WI38 (cell line): ENCODE data around the gene RPS6KA4.

Experiments
- H3K4me3 ChIP-seq: 2 replicates; pipeline ENCODE4 v1.5.1; 2011; ENCODE audit warnings: low read depth, mild to moderate bottlenecking, control low read depth, low read length
- TF ChIP-seq, protein P1 (sequence below): IDR thresholded peaks from 2 replicates; pipeline ENCODE4 v1.5.1; 2012; ENCODE audit warnings: low read depth, mild to moderate bottlenecking, control low read depth, low read length

RPS6KA4 gene

DNA sequence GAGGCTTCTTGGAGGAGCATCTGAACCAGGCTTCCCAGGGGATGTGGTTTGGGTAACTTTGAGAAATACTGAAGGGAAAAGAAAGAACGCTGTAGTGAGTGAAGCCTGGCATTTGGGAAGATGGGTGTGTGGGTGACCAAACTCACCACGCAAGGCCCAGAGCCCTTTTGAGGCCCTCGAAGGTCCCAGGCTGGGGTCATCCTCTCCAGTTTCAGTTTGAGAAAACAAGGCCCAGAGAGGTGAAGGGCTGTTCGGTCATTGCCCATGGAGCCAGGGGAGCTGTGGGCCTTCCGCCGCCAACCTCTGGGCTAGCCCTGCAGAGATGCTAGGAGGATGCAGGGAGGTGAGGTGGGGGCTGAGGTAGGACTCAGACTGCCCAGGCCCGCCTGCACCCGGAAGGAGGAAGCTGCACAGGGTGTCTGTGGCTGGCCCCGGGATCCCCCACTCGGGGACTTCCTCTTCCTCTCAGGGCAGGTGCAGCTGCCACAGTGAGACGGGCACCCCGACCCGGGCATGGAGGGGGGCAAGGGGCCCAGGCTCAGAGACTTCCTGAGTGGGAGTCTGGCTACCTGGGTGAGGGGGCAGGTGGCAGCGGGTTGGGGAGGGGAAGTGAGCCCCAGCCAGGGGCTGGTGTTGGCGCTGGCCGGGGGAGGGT is 19.1 kb upstream of the RPS6KA4 start, which contains the start of gene CCDC88B:
Gene CCDC88B (plus strand): TSS at position 451 of the 655 bp plus-strand sequence. CDS start 63 bp downstream, at position 514.
- no peak within 1 kb of the TSS for H3K4me3 ChIP-seq
- TF ChIP-seq, protein P1, sequence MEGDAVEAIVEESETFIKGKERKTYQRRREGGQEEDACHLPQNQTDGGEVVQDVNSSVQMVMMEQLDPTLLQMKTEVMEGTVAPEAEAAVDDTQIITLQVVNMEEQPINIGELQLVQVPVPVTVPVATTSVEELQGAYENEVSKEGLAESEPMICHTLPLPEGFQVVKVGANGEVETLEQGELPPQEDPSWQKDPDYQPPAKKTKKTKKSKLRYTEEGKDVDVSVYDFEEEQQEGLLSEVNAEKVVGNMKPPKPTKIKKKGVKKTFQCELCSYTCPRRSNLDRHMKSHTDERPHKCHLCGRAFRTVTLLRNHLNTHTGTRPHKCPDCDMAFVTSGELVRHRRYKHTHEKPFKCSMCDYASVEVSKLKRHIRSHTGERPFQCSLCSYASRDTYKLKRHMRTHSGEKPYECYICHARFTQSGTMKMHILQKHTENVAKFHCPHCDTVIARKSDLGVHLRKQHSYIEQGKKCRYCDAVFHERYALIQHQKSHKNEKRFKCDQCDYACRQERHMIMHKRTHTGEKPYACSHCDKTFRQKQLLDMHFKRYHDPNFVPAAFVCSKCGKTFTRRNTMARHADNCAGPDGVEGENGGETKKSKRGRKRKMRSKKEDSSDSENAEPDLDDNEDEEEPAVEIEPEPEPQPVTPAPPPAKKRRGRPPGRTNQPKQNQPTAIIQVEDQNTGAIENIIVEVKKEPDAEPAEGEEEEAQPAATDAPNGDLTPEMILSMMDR = no peak

DNA sequence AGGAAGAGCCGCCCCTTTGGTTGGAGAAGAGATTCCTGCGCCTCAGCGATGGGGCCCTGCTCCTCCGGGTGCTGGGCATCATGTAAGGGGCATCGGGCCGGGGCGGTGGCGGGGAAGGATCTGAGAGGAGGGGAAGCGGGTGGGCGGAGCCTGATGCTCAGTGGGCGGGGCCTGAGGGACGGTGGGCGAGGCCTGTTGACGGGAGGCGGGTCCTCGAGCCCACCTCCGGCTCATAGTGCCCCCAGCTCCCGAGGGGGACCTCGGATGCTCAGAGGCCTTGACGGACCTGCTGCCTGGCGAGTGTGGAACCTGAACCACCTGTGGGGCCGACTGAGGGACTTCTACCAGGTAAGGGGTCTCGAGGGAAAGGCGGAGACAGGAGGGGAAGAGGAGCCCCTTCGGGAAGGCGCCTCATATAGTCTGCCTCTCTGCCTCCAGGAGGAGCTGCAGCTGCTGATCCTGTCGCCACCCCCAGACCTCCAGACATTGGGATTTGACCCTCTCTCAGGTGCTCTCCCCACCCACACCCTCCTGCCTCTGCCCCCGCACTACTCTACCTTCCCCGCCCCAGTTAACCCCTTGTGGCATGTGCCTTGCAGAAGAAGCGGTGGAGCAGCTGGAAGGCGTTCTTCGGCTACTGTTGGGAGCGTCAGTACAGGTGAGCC is 18.2 kb upstream of the RPS6KA4 start:
- TF ChIP-seq, protein P1 = no peak
- H3K4me3 ChIP-seq = no peak overlapping the region

DNA sequence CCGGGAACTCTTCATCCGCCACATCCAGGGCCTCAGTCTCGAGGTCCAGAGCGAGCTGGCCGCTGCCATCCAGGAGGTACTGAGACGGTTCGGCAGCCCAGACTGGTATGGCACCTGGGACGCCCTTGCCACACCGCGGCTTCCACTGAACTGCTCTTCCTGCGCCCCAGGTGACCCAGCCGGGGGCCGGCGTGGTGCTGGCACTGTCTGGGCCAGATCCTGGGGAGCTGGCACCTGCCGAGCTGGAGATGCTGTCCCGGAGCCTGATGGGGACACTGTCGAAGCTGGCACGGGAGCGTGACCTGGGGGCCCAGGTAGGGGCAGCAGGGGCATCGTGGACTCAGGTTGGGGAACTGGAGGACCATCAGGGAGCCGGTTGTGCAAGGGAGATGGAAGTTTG is 17.5 kb upstream of the RPS6KA4 start:
- no peak overlapping the region for H3K4me3 ChIP-seq

DNA sequence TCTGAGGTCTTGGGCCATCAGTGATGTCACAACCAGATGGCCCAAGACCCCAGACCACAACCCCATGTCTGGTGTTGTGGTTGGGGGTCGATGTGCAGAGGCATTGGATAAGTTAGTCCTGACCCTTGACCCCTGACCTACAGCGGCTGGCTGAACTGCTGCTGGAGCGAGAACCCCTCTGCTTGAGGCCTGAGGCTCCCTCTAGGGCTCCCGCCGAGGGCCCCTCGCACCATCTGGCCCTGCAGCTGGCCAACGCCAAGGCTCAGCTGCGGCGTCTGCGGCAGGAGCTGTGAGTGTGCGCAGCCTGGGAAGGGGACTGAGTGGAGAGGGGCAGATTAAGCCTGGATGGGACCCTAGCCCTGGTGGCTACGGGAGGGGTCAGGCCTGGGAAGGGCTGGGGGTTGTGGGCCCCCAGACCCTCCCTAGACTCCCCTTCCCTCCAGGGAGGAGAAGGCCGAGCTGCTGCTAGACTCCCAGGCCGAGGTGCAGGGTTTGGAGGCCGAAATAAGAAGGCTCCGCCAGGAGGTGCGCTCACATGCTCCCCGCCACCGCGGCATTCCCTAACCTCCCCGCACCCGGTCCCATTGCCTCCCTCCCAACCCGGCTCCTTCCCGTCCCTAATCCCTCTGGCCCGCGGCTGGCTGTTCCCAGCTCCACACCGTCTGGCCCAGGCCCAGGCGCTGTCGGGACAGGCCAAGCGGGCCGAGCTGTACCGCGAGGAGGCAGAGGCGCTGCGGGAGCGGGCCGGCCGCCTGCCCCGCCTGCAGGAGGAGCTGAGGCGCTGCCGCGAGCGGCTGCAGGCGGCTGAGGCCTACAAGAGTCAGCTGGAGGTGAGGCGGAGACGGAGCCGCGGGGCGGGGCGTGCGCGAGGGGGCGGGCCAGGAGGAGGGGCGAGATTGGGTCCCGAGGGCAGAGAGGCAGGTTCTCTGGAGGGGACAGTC is 16.8 kb upstream of the RPS6KA4 start:
- TF ChIP-seq, protein P1 = peak; percentile 51
- peak overlapping the region; percentile 48 for H3K4me3 ChIP-seq

More for the DNA sequence above, 17.5 kb upstream of the RPS6KA4 start:
- TF ChIP-seq, protein P1 = no peak

DNA sequence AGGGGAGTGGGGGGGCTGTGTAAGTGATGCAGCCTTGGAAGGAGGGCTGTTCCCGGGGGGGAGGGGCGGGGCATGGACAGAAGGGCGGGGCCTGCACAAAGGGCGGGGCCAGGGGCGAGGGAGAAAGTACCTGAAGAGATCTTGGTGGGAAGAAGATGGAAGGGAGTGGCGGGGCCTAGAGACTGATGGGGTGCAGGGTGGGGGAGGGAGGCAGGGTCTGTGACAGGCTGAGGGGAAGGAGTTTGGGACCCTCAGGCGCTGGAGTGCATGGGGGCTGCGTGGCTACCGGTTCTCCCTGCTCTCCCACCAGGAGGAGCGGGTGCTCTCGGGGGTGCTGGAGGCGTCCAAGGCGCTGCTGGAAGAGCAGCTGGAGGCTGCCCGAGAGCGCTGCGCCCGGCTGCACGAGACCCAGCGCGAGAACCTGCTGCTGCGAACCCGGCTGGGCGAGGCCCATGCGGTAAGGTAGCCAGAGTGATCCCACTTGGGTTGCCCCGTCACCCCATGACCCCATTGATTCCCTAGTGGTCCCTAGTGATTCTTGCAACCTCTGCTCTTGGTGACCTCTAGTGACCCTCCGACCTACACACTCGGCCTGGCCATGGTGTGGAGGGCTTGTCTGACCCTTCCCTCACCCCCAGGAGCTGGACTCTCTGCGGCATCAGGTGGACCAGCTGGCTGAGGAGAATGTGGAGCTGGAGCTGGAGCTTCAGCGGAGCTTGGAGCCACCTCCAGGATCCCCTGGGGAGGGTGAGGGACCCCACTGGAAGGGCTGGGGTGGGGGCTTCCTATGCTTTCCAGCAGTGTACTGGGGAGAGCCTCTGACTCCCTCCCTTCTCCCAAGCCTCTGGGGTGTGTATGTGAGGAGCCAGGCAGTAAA is 15.9 kb upstream of the RPS6KA4 start:
- no peak overlapping the region for H3K4me3 ChIP-seq
- TF ChIP-seq, protein P1 = no peak

DNA sequence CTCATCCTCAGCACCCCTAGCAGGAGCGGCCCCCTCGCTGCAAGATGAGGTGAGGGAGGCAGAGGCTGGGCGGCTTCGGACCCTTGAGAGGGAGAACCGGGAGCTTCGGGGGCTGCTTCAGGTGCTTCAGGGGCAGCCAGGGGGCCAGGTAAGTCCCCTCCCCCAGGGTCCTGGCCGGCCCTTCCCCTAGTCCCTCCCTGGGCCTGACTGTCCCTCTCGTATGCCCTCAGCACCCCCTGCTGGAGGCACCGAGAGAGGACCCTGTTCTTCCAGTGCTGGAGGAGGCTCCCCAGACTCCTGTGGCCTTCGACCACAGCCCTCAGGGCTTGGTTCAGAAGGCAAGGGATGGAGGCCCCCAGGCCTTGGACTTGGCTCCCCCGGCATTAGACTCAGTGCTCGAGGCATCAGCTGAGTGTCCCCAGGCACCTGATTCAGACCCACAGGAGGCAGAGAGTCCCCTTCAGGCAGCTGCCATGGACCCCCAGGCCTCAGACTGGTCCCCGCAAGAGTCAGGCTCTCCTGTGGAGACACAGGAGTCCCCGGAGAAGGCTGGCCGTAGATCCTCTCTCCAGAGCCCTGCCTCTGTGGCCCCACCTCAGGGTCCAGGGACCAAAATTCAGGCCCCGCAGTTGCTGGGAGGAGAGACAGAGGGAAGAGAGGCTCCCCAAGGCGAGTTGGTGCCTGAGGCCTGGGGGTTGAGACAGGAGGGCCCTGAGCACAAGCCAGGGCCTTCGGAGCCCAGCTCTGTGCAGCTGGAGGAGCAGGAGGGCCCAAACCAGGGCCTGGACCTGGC is 15.0 kb upstream of the RPS6KA4 start:
- no peak overlapping the region for H3K4me3 ChIP-seq

More for the DNA sequence above, 15.0 kb upstream of the RPS6KA4 start:
- TF ChIP-seq, protein P1 = peak; percentile 26; the same call in 1 of the 2 replicates
